GM19455 (cell line): ENCODE measurements around the gene PAX7.

ENCODE experiments used
- ATAC-seq: cut with Tn5 transposase; IDR thresholded peaks from one replicate; pipeline ENCODE4 v1.9.1; 2021; ENCODE audit not compliant: unreplicated experiment

PAX7 gene

DNA sequence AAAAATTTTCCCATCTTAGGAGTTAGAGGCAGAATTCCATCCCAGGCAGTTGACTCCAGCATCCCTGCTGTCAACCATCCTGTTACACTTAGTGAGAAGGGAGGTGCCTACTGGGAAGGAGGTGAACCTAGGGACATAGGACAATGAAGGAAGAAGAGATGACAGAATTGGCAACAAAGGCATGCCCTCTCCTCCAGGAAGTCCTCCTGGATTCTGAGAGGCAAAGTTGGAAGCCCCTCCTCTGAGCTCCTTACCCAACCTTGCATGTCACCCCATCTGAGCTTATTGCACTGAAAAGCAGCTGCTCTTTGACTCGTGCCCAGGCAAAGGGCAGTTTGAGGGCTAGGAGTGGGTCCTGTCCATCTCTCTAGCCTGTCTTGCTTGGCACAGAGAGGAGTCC lies 66.9 kb downstream of the PAX7 start:
- no peak for ATAC-seq

DNA sequence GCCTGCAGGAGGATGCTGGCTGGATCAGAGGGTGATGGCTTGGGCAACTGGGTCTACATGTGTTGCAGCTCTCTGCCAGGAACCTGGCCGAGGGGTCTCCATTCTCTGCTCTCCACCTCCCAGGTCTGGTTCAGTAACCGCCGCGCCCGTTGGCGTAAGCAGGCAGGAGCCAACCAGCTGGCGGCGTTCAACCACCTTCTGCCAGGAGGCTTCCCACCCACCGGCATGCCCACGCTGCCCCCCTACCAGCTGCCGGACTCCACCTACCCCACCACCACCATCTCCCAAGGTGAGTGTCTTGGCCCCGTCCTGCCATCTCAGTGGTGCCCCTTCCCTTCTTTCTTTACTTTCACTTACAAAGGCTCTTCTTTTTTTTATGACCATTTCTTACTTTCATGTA lies 69.9 kb downstream of the PAX7 start:
- no peak for ATAC-seq

DNA sequence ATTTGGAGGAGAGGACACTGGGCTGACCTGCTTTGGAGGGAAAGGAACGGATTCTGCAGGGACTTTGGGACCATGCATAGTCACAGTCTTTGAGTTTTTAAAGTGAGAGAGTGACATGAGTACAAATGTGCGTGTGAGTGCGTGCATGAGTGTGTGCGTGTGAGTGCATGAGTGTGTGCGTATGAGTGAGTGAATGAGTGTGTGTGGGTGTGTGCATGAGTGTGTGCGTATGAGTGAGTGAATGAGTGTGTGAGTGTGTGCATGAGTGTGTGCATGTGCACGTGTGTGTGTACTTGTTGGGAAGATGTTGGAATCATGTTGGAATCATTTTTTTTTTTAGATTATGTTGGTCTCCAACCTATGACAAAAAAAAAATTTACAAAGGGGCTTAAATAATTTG lies 70.5 kb downstream of the PAX7 start:
- ATAC-seq: no peak

DNA sequence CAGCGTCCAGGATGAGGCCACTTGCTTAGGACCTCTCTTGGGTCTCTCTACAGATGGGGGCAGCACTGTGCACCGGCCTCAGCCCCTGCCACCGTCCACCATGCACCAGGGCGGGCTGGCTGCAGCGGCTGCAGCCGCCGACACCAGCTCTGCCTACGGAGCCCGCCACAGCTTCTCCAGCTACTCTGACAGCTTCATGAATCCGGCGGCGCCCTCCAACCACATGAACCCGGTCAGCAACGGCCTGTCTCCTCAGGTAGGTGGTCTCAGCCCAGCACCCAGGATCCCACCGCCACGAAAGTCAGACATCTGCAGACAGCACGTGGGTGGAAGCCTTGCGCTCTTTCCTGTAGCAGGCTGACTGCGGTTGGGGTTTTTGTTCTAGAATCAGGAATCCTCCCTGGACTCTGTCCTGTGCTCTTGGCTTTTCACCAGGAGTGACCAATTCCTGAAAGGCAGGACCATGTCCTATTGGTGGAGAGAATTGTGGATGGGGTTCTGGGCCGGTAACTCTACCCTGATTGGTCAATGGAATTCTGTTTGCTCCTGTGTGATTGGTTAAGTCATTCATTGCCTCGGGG lies 72.5 kb downstream of the PAX7 start:
- no peak for ATAC-seq

DNA sequence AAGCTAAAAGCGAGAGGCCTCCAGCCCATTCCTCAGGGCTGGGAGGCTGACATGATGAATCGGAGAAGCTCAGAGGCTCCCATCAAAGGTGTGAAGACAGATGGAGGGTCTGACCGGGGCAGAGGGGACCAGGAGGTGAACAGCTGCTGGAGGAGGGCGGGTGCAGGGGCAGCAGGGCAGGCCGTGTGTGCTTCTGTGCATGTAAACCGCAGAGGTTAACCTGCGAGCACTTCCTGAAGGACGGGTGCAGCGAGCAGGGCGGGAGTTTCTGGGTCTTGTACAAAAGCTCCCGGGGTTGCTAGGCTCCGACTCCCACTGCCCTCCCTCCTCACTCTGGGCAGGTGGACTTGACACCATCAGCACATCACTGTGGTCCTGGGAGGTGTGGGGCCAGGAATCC lies 75.2 kb downstream of the PAX7 start:
- no peak for ATAC-seq

DNA sequence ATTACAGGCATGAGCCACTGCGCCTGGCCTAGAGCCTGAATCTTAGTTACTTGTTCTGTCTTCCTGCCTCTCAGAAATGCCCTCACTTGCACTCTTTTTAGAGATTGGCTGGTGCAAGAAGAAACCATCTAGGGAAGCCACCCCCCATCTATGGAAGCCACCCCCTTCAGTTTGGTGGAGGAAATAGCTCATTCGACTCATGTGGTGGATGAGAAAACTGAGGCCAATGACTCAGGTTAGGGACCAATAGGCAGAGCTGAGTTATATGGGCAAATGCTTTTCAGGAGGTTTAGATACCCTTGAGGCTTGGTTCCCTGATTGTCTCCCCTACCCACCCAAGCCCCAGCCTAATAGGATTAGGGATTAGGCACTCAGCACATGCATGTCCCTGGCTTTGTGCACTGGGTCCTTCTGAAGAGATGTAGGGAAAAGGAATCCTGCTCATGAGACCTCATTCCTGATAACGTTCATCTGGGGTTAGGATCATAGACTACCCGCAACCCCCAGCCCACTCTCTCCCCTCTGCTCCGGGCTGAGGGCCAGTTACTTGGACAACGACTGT lies 77.1 kb downstream of the PAX7 start:
- ATAC-seq: no peak

DNA sequence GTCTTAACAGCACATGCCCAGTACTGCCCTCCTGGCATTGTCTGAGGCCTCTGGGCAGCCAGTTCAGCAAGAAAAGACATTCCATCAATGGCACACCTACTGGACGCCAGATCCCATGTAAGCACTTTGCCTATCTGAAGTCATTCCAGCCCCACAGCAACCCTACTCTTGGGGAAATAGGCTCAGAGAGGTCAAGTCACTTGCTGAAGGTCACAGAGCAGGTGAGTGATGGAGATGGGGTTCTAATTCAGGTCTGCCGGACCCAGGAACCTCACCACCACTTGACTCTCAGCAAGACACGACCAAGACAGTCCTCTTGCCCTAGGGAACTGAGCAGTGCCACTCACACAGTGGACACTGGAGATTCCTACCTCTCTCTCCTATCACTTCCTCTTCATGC lies 79.4 kb downstream of the PAX7 start:
- no peak for ATAC-seq

DNA sequence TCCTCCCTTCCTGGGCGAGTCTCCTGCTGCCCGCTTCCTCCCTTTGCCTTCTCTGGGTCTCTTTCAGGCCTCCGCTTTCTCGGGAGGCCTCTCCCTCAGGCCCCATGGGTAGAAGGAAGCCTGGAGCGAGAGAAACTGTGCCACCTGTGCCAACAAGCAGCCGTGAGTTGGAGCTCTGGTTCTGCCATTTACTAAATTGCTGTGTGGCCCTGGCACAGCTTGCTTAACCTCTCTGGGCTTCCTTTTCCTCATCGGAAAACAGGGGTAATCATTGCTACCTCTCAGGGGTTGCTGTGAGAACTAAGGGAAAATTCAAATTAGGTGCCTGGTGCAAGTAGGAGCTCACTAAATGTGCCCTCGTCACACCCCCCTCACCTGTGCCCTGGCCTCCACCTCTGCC lies 80.4 kb downstream of the PAX7 start:
- ATAC-seq: no peak

DNA sequence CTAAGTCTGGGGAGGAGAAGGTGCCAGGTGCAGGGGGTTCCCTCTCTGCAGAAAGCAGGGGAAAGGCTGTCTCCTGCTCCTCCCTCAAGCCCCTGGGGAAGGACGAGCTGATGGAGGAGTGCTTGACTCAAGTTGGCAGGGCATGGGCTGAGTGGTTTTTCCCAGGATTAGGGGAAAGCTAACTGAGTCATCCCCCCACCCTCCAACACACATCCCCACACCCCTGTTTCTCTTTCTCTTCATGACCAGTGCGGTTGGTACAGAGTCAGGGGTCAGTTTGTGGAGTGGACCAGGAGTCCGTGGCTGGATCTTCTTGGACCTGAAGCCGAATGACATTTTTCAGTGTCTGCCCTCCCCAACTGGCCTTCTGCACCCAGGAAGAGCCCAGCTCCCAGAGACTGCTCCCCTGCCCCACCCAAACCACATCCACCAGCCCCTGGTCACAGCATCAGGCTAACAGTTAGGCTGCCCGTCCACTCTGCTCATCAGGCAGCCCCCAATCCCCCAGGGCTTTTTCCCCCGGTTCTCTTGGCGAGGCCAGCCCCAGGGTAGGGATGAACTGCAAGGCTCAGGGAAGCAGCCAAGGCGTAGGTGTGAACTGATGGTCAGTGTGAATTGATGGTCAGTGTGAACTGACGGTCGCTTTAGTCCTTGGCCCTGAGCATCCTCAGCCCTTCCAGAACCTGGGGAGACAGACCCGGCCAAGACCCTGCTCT lies 81.0 kb downstream of the PAX7 start:
- no peak for ATAC-seq

DNA sequence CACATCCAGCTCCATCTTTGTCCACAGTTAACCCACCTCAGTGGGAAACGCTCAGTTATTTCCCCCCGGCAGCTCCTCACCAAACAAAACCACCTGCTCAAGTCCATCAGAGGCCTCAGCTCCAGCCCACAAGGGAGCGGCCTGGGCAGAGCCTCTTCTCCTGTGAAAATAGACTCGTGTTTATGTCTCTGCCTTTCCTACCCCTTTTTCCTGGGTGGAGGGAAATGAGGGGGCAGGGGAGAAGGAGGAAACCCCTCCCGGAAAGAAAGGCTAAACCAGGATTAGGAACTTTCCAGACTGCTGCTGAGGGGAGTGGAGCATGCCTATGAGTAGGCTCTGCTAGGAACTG lies 81.6 kb downstream of the PAX7 start:
- no peak for ATAC-seq

DNA sequence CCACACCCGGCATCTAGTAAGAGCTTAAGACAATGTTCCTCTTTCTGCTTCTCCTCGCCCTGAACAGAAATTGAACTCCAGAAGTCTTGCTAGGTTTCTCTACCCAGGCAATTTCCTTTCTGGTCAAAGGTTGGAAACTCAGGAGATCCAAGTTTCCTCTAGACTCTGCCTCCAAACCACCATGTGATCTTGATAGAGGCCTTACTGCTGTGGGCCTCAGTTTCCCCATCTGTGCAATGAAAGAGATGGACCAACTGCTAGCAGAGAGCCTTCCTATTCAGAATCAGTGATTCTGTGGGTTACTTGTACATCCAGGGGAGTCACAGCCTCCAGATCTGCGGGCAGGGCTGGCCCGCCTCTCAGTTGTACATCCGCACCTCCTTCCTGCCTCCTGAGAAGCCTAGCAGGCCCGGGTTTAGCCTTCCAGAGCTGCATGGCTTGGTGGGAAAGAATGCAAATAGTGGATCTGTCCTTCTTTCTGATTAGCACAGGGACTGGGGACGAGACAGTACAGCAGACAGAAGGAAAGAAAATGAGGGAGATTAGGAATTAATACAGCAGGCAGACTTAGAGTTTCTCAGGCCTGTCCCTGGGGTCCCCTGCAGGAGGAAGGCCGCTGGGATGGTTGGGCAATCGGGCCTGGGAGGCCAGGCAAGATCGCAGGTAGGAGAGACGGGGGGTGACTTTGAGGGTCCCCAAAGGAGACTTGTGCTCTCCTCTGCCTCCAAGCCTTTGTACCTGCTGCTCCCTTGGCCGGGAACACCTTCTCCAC lies 83.9 kb downstream of the PAX7 start:
- ATAC-seq: no peak

DNA sequence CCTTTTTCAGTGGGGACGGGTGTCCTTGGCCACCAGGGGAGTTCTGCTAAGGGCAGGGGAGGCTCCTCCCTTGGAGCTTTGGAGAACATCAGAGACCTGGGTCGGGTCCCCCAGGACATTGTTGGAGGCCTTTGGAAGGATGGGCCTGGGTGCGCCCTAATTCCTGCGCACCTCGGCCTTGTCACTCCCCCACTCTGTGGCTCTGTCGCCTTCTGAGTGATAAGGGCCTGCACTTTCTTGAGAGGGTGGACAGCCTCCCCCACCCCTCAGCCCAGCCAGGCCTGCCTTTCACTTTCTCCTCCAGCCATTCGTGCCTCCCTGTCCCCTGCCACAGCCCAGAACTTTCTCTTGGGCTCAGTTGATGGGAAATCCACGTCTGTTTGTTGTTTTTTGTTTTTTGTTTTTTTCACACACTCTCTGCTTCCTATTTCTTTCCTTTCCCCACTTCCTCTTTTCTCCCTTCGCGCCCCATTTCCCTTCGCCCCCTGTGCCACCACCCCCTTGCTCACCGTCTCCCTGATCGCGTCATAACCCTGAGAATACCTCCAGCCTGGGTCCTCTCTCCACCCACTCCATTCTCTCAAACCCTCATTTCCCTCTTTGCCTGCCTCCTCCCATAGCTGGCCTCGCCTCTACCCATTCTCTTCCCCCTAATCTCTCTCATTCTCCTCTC lies 85.6 kb downstream of the PAX7 start:
- ATAC-seq: no peak

DNA sequence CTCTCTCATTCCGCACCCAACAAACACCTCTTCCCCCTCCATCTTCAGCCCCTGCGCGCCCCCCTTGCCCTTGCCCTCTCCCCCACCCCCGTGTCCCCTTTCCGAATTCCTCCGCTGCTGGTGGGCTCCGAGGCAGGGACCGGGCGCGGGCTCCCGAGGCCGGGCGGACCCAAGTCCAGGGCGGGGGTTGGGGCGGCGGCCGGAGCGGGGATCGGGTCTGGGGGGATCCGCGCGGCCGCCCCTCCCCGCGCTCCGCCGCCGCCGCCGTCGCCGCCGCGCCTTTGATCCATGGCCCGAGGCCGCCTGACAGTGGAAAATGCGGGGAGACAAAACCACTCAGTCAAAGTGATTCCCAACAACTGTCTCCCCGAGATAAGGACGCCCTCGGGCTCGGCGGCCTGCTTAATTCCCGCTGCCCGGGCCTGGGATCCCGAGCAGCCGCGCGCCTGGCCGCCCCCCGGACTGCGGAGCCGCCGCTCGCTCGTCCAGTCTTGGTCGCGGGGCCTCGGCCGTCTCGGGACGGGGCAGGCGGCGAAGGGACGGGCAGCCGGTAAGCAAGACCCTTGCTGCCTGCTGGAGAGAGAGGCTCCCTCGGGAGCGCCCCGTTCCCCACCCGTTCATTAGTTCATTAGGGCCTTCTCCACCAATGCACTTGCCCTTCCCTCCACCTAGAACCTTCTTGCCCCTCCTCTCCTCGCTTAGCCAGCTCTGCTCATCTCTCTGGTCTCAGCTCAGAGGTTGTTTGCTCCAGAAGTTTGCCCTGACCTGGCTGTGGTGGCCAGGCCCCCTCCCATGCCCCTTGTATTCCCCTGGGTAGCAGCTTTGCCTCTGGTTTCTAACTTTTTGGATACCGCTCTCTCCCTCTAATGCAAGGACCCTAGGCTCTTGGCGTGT lies 86.4 kb downstream of the PAX7 start:
- no peak for ATAC-seq

DNA sequence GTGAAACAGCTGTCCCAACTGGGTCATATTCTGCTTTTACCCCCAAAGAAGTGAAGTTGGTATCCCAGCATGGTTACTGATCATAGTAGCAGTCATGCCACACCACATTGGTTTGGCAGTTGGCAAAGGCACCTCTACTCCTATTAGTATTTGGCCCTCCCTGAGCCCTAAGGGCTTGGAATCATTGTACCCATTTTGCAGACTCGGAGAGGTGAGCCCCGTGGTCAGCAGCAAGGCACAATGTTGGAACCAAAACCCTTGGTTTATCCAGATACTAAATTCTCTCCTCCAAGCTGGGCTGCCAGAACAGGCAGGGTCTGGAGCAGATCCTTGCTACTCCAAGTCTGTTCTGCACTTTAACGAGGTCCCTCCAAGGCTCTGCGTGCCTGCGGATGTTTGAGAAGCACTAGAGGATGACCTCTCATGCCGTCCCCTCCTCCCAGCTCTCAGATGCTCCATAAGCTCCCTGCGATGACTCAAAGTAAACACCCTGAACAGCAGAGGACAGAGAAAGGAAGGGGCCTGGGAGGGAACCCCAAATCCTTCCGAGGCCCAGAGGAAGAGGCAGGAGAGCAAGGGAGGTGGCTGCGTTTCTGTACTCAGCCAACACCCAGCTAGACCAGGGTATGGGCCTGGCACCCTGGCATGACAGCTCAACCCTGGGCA lies 89.3 kb downstream of the PAX7 start:
- no peak for ATAC-seq

DNA sequence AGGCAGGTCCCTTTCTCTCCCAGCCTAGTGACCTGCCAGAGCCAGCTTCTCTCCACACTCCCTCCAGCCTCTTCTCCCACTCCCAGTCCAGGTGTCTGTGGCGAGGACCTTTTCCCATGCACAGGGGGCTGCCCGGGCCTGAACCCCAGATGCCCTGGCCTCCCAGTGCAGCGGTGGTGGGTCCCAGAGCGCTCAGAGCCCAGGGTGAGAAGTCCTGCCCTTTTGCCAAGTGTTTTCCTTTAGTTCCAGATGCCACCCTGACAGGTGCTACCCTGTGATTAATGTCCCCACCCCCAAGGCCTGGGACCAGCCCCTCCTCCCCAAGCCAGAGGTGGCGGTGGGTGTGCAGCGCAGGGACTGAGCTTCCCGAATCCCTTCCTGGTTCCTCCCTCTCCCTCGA lies 90.4 kb downstream of the PAX7 start:
- no peak for ATAC-seq

DNA sequence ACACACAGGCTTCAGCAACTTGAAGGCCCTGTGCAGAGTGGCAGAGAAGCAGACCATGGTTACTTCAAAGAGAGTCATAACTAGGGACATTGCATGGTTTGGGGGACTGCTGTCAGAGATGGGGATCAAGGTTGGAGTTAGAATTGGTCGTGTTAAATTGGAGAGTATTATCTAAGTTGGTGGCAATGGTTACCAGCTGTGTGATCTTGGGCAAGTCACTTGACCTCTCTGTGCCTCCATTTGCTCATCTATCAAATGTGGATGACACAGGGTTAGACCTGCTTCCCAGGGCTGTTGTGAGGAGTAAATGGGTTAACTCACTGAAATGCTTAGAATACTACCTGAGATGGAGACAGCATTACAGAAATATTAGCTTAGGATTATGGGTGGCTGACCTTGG lies 91.1 kb downstream of the PAX7 start:
- no peak for ATAC-seq

DNA sequence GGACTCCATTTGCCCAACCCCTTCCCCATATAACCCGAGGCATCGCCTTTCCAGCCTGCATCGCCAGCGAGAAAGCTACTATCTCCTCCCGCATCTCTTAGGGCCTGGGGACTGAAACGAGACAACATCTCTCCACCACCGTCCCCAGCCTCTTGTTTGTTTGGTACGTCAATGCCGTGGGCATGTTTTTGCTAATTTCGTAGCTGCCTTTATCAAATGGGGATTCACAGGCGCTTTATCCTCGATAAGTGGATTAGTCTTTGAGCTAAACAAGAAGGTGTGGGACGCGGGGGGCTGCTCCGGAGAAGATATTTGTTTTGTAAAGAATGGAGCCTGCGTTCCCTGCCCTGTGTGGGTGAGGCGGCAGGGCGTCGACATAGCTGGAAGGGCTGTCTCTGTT lies 91.6 kb downstream of the PAX7 start:
- no peak for ATAC-seq

DNA sequence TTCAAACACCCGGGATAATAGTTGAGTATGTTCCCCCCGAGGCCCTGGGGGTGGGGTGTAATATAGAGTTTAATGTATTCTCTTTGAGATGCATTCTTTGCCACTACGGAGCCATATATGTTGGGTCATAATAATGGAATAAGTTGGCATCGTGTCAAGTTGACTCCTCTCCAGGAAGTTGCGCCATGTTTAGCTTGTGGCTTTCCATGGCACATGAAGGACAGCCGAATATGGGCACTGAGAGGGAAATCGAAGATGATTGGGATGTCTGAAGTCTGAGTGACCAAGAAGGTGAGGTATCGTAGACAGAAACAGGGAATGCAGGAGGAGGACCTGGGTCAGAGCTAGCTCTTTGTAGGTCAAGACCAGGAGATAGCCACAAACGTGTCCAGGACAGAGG lies 92.6 kb downstream of the PAX7 start:
- no peak for ATAC-seq

DNA sequence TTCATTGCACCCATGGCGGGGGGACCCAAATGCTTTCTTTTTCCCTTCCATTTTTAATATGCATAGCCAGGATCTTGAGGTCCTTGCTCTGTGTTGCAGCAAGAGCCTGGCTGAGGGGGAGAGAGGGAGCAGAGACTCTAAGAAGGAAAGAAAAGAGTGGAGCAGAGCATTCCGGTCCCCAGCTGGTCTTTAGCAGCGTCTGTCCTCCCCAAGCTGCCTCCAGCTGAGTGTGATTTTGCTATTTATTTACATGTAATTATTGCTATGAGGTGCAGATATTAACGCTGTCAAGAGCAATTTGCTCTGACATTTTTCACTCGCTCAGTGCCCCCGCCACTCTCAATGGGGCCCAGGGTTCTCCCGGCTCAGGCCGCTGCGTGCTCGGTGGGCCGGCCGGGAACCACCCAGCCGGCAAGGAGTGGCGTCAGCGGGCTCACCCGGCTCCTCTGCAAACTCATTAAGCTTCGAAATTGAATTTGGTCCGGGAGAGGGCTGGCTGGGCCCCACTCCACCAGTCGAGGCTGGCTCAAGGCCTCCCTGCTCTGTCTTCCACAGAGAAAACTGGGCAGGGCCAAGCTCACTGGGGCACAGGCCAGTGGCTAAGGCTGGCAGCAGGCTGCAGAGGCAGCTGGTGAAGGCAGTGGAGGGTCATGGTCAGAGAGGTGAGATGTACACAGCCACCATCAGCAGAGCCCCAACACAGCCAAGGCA lies 93.2 kb downstream of the PAX7 start:
- no peak for ATAC-seq
